GM10266 (cell line): ENCODE measurements around the gene B4GALNT4.

Experiments
- DNase-seq: peaks from one replicate; pipeline ENCODE4 v3.0.0; 2012; ENCODE audit errors: extremely low spot score
- CTCF ChIP-seq: IDR thresholded peaks from 2 replicates; pipeline ENCODE4 v1.5.1; 2012; ENCODE audit warnings: mild to moderate bottlenecking, low read depth; ENCODE audit not compliant: control insufficient read depth, insufficient read depth; ENCODE audit errors: missing control alignments

B4GALNT4 gene

GRCh38 chr11:413120-414081 lies 44.1 kb downstream of the B4GALNT4 start:
- no peak for TF ChIP-seq CTCF
- no peak for DNase-seq

DNA sequence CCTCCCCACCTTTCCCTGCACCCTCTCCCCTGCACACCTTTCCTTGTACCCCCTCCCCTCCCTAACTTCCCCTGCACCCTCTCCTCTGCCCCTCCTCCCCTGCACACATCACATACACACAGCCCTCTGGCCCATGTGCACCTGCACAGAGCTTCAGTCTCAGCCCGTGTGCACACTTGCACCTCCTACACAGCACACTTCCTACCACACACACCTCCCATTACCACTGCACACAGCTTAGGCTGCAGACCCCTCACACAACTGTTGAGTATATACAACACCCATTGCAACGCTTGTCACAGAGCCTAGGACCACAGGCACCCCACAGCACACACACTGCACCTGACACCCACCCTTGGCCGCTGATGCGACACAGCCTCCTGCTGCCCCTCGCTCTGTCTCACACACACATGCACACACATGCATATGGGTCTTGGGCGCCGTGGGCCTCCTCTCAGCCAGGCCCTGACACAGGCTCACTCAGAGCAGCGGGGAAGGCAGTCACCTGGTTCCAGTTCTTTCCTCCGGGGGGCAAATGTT lies 45.1 kb downstream of the B4GALNT4 start:
- DNase-seq = no peak
- TF ChIP-seq CTCF = no peak

DNA sequence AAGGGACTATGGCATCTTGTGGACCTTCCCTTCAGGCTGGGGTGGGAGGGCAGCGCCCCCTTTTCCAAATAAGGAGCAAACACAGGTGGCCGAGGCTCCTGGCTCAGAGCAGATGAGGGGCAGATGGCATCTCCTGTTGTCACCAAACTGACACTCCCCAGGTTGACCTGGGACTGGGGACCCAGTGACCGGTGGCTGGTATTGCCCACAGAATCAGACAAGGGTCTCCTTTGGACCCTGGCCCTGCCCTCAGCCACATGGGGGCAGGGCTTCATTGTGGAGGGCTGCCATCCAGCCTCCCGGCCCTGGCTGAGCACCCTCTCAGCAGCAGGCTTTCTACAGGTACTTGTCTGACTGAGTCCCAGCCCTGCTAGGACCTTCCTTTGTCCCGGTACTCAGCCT lies 46.3 kb downstream of the B4GALNT4 start:
- no peak for TF ChIP-seq CTCF
- DNase-seq = no peak

DNA sequence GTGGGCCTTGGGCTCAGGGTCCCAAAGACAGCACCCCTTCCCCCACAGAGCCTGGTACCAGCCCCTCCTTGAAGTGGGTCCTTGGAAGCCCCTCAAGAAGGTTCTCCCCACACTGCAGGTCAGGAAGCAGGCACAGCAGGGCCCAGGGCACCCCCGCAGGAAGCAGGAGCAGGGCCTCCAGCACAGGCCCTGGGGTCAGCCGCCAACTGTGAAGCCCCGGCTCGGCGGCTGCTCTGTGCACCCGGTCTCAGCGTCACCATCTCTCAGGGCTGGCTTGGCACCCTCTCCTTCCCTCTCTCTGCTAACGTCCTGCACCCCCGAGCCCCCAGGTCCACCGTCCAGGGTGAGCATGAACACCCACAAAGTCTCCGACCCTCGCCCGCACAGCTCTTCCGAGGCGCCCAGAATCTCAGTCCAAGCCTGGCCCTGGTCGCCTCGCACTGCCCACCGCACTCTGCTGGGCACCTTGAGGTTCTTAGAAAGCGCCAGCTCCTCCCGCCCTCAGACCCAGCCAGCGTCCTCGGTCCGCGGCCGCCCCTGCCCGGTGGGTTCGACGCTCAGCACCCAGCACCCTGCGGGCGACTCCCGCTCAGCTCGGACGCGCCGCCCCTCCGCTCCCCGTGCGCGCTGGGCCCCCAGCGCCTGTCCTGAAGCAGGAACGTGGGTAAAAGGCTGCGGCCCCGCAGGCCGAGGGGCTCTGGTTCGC lies 46.9 kb downstream of the B4GALNT4 start:
- TF ChIP-seq CTCF = no peak
- DNase-seq = no peak

- TF ChIP-seq CTCF = no peak
- DNase-seq = no peak
These were observed 47.7 kb downstream of the B4GALNT4 start for GRCh38 chr11:416757-417621.

DNA sequence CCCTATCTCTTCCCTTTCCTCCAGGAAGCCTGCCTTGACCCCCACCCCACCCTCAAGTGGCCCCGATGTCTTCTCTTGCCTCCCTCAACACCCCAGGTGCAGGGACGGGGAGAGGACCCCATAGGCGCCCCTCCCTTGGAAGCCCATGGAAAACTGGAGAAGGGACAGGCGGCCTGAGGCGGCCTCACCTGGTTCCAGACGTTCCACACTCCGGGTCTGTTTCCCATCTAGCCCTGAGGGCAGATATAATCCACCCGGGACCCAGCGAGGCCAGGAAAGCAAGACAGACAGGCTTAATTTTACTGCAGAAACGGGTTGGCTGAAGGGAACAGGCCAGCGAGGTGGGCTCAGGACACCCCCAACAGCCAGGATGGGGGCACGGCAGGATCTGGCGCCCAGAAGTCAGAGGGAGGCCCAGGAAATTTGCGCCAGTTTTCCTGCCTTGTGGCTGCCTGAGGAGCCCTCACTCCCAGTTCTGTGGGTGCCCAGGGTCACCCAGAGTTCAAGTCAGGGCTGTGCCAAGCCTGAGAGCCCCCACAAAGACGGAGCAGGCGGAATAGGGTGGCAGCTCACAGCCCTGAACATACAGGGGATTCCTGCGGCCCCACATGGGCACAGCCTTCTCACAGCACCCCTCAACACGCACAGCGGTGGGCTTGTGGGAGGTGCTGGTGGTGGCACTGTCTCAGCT lies 48.5 kb downstream of the B4GALNT4 start:
- no peak for TF ChIP-seq CTCF
- no peak for DNase-seq
